Neural cell (in vitro differentiated cells): ENCODE measurements around the gene SLC20A1. TPM values are rescaled to one million over a fixed set of nuclear protein-coding genes. Genes with fewer than 3 reads are reported as not detected.

Source experiments
- H2AFZ ChIP-seq: fragments of 200-600, 300-800 bp; sonication (generic), shearing (Covaris generic); 2 replicates; pipeline ENCODE4 v1.6.0; 2014; ENCODE audit warnings: low read depth, mild to moderate bottlenecking, antibody characterized with exemption, low read length, moderate library complexity
- H3F3A ChIP-seq: fragments of 200-600 bp; shearing (Covaris generic); 2 replicates; pipeline ENCODE4 v1.6.1; 2016; ENCODE audit warnings: mild to moderate bottlenecking, moderate library complexity, mixed read lengths, antibody characterized with exemption, low read length; ENCODE audit not compliant: insufficient read depth, poor library complexity, severe bottlenecking
- H3K27ac ChIP-seq: fragments of 200-600, 300-800 bp; sonication (generic), shearing (Covaris generic); 2 replicates; pipeline ENCODE4 v1.5.1; 2014; ENCODE audit warnings: mild to moderate bottlenecking, low read length, moderate library complexity
- H3K27me3 ChIP-seq: fragments of 300-800, 200-600 bp; sonication (generic), shearing (Covaris generic); 2 replicates; pipeline ENCODE4 v1.6.0; 2014; ENCODE audit warnings: mild to moderate bottlenecking, low read depth, low read length, moderate library complexity; ENCODE audit not compliant: insufficient read depth
- H3K36me3 ChIP-seq: fragments of 300-800, 200-600 bp; sonication (generic), shearing (Covaris generic); 2 replicates; pipeline ENCODE4 v1.5.1; 2014; ENCODE audit warnings: mild to moderate bottlenecking, antibody characterized with exemption, low read length, moderate library complexity; ENCODE audit not compliant: insufficient read depth
- H3K4me2 ChIP-seq: fragments of 300-800, 200-600 bp; sonication (generic), shearing (Covaris generic); 2 replicates; pipeline ENCODE4 v1.6.0; 2014; ENCODE audit warnings: mild to moderate bottlenecking, low read length
- H3K4me3 ChIP-seq: fragments of 300-800, 200-600 bp; sonication (generic), shearing (Covaris generic); 2 replicates; pipeline ENCODE4 v1.5.1; 2014; ENCODE audit warnings: mild to moderate bottlenecking, low read length, moderate library complexity
- H3K79me2 ChIP-seq: fragments of 200-600 bp; shearing (Covaris generic); replicated peaks from 2 replicates; pipeline ENCODE4 v1.6.0; 2014; ENCODE audit warnings: mild to moderate bottlenecking, low read length, moderate library complexity; ENCODE audit not compliant: insufficient read depth
- H3K9ac ChIP-seq: fragments of 300-800, 200-600 bp; sonication (generic), shearing (Covaris generic); 2 replicates; pipeline ENCODE4 v1.6.1; 2016; ENCODE audit warnings: mild to moderate bottlenecking, low read length, mixed read lengths
- H3K9me2 ChIP-seq: fragments of 200-600 bp; shearing (Covaris generic); 2 replicates; pipeline ENCODE4 v1.6.1; 2016; ENCODE audit warnings: mild to moderate bottlenecking, low read length, mixed read lengths; ENCODE audit not compliant: insufficient read depth
- H3K9me3 ChIP-seq: fragments of 200-600, 300-800 bp; sonication (generic), shearing (Covaris generic); 2 replicates; pipeline ENCODE4 v1.6.1; 2016; ENCODE audit warnings: mild to moderate bottlenecking, mixed run types, low read length, moderate library complexity, mixed read lengths
- H4K20me1 ChIP-seq: fragments of 200-600 bp; shearing (Covaris generic); 2 replicates; pipeline ENCODE4 v1.6.1; 2016; ENCODE audit warnings: mild to moderate bottlenecking, mixed run types; ENCODE audit not compliant: insufficient read depth
- EP300 ChIP-seq: fragments of 450-650 bp; conservative IDR thresholded peaks from 2 replicates; pipeline ENCODE4 v1.6.1; 2014; ENCODE audit warnings: antibody characterized with exemption, mild to moderate bottlenecking, moderate library complexity; ENCODE audit not compliant: poor library complexity, severe bottlenecking
- EZH2 ChIP-seq: fragments of 200-600, 300-800 bp; shearing (Covaris generic), sonication (generic); IDR thresholded peaks from 2 replicates; pipeline ENCODE4 v1.6.1; 2014; ENCODE audit warnings: antibody characterized with exemption, low read length, borderline replicate concordance, mild to moderate bottlenecking; ENCODE audit not compliant: insufficient read depth, poor library complexity, severe bottlenecking
- MXI1 ChIP-seq: fragments of 450-650 bp; conservative IDR thresholded peaks from 2 replicates; pipeline ENCODE4 v1.6.1; 2014; ENCODE audit warnings: antibody characterized with exemption, mild to moderate bottlenecking; ENCODE audit not compliant: poor library complexity, severe bottlenecking
- POLR2AphosphoS5 ChIP-seq: IDR thresholded peaks from 2 replicates; pipeline ENCODE4 v1.6.1; 2012
- RAD21 ChIP-seq: fragments of 450-650 bp; conservative IDR thresholded peaks from 2 replicates; pipeline ENCODE4 v1.6.1; 2014; ENCODE audit warnings: antibody characterized with exemption, mild to moderate bottlenecking, moderate library complexity
- SMC3 ChIP-seq: fragments of 450-650 bp; conservative IDR thresholded peaks from 2 replicates; pipeline ENCODE4 v1.6.1; 2014; ENCODE audit warnings: antibody characterized with exemption, mild to moderate bottlenecking, moderate library complexity; ENCODE audit not compliant: poor library complexity
- TAF1 ChIP-seq: IDR thresholded peaks from 2 replicates; pipeline ENCODE4 v1.6.1; 2012; ENCODE audit warnings: low read depth
- polyA plus RNA-seq: library from polyadenylated mRNA; depleted of rRNA; stranded (reverse); fragments of >200 nt; gene quantifications from 2 replicates; pipeline ENCODE4 v1.2.3, GENCODE V29; 2014
- TF ChIP-seq, protein P1 (sequence below): IDR thresholded peaks from 2 replicates; pipeline ENCODE4 v1.6.1; 2012; ENCODE audit warnings: borderline replicate concordance
- TF ChIP-seq, protein P2 (sequence below): fragments of 450-650 bp; IDR thresholded peaks from 2 replicates; pipeline ENCODE4 v1.5.1; 2014; ENCODE audit warnings: antibody characterized with exemption, mild to moderate bottlenecking, moderate library complexity; ENCODE audit not compliant: poor library complexity, severe bottlenecking

SLC20A1 gene
- polyA plus RNA-seq, 1 donor from 2014 or later: 61.4 TPM

- Histone ChIP-seq H3K36me3 (no peaks in the 10 kb centered on the region), H4K20me1 (no peaks in the 10 kb centered on the region), H2AFZ (no peak overlapping the region), H3K4me2 (no peak overlapping the region), H3K9me2 (no peaks in the 10 kb centered on the region), H3K9ac (no peak overlapping the region), H3F3A (no peaks in the 10 kb centered on the region), H3K4me3 (no peak overlapping the region), H3K27me3 (no peaks in the 10 kb centered on the region), H3K9me3 (no peaks in the 10 kb centered on the region), H3K27ac (no peak overlapping the region), H3K79me2 (no peaks in the 10 kb centered on the region)
- TF ChIP-seq RAD21 (no peak), TAF1 (no peak), SMC3 (no peak), POLR2AphosphoS5 (no peak), EZH2 (no peak)
- TF ChIP-seq, protein P1, sequence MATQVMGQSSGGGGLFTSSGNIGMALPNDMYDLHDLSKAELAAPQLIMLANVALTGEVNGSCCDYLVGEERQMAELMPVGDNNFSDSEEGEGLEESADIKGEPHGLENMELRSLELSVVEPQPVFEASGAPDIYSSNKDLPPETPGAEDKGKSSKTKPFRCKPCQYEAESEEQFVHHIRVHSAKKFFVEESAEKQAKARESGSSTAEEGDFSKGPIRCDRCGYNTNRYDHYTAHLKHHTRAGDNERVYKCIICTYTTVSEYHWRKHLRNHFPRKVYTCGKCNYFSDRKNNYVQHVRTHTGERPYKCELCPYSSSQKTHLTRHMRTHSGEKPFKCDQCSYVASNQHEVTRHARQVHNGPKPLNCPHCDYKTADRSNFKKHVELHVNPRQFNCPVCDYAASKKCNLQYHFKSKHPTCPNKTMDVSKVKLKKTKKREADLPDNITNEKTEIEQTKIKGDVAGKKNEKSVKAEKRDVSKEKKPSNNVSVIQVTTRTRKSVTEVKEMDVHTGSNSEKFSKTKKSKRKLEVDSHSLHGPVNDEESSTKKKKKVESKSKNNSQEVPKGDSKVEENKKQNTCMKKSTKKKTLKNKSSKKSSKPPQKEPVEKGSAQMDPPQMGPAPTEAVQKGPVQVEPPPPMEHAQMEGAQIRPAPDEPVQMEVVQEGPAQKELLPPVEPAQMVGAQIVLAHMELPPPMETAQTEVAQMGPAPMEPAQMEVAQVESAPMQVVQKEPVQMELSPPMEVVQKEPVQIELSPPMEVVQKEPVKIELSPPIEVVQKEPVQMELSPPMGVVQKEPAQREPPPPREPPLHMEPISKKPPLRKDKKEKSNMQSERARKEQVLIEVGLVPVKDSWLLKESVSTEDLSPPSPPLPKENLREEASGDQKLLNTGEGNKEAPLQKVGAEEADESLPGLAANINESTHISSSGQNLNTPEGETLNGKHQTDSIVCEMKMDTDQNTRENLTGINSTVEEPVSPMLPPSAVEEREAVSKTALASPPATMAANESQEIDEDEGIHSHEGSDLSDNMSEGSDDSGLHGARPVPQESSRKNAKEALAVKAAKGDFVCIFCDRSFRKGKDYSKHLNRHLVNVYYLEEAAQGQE: no peak
- TF ChIP-seq, protein P2, sequence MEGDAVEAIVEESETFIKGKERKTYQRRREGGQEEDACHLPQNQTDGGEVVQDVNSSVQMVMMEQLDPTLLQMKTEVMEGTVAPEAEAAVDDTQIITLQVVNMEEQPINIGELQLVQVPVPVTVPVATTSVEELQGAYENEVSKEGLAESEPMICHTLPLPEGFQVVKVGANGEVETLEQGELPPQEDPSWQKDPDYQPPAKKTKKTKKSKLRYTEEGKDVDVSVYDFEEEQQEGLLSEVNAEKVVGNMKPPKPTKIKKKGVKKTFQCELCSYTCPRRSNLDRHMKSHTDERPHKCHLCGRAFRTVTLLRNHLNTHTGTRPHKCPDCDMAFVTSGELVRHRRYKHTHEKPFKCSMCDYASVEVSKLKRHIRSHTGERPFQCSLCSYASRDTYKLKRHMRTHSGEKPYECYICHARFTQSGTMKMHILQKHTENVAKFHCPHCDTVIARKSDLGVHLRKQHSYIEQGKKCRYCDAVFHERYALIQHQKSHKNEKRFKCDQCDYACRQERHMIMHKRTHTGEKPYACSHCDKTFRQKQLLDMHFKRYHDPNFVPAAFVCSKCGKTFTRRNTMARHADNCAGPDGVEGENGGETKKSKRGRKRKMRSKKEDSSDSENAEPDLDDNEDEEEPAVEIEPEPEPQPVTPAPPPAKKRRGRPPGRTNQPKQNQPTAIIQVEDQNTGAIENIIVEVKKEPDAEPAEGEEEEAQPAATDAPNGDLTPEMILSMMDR: no peak
Observed at GRCh38 chr2:112708968-112709367, 63.2 kb downstream of the SLC20A1 start.

DNA sequence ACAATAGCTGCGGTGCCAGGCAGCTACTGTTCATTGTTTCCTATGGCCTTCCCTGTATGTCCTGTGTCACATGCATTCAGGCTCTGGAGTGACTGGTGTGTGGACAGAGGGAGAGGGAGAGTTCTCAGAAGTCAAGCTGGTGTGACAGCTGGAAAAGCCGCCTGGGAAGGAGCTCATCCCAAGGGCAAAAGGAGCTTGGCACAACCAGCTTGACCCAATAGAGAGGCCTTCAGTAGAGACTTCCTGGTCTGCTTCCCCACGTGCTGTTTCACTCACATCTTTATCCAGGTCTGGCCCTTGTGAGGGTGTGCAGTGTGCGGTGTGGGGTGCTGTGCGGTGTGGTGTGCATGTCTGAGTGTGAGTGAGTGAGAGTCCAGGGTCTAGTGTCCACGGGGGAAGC is 64.0 kb downstream of the SLC20A1 start:
- no peak overlapping the region for H3K4me3 ChIP-seq
- H3K4me2 ChIP-seq: no peak overlapping the region
- no peak overlapping the region for H3K27ac ChIP-seq
- H3K27me3 ChIP-seq: no peaks in the 10 kb centered on the region
- no peak overlapping the region for H2AFZ ChIP-seq
- no peaks in the 10 kb centered on the region for H3K9me3 ChIP-seq
- H3F3A ChIP-seq: no peaks in the 10 kb centered on the region
- no peak for TF ChIP-seq POLR2AphosphoS5
- TF ChIP-seq RAD21: no peak
- no peak for TF ChIP-seq EP300
- no peak for TF ChIP-seq MXI1
- H3K79me2 ChIP-seq: no peaks in the 10 kb centered on the region
- H3K9me2 ChIP-seq: no peaks in the 10 kb centered on the region
- H3K9ac ChIP-seq: no peak overlapping the region
- no peaks in the 10 kb centered on the region for H4K20me1 ChIP-seq
- H3K36me3 ChIP-seq: no peaks in the 10 kb centered on the region
